H1 (cell line): Measurements from ENCODE around the gene HNRNPU. TPM values are rescaled to one million over a fixed set of nuclear protein-coding genes. Genes with fewer than 3 reads are reported as not detected.

Experiments
- BACH1 ChIP-seq: IDR thresholded peaks from 2 replicates; pipeline ENCODE4 v1.6.1; 2012; ENCODE audit warnings: low read length, improper control_type of control experiment
- BCL11A ChIP-seq, 2 experiments: IDR thresholded peaks; one replicate each; pipeline ENCODE4 v1.6.1; 2011; ENCODE audit warnings: low read depth in 2 of 2, low read length in 2 of 2, mild to moderate bottlenecking in 2 of 2
- CBX8 ChIP-seq: fragments of 300-800, 300-1000 bp; sonication (generic); IDR thresholded peaks from 2 replicates; pipeline ENCODE4 v1.7.1; 2016; ENCODE audit warnings: low read depth, low read length, borderline replicate concordance
- CEBPB ChIP-seq: IDR thresholded peaks from 2 replicates; pipeline ENCODE4 v1.6.1; 2012; ENCODE audit warnings: low read depth, low read length
- EGR1 ChIP-seq: IDR thresholded peaks from 2 replicates; pipeline ENCODE4 v1.6.1; 2011; ENCODE audit warnings: low read depth, low read length, borderline replicate concordance
- GABPA ChIP-seq: IDR thresholded peaks from 2 replicates; pipeline ENCODE4 v1.6.1; 2011; ENCODE audit warnings: mild to moderate bottlenecking, low read length, moderate library complexity, borderline replicate concordance; ENCODE audit not compliant: insufficient read depth
- GTF2F1 ChIP-seq: IDR thresholded peaks from 2 replicates; pipeline ENCODE4 v1.6.1; 2012; ENCODE audit warnings: low read depth, low read length, improper control_type of control experiment, borderline replicate concordance
- JUN ChIP-seq: IDR thresholded peaks from 2 replicates; pipeline ENCODE4 v1.6.1; 2011; ENCODE audit warnings: low read depth, mild to moderate bottlenecking, improper control_type of control experiment, low read length
- KDM4A ChIP-seq: IDR thresholded peaks from one replicate; pipeline ENCODE4 v1.7.1; 2012; ENCODE audit warnings: low read depth, mild to moderate bottlenecking, moderate library complexity, low read length, inconsistent platforms; ENCODE audit not compliant: severe bottlenecking
- PHF8 ChIP-seq: fragments of 200-600 bp; sonication (generic); conservative IDR thresholded peaks from 2 replicates; pipeline ENCODE4 v1.7.1; 2012; ENCODE audit warnings: low read depth, mild to moderate bottlenecking, inconsistent platforms, low read length, moderate library complexity
- POLR2AphosphoS5 ChIP-seq: IDR thresholded peaks from 2 replicates; pipeline ENCODE4 v1.6.1; 2011; ENCODE audit warnings: low read depth, low read length
- SAP30 ChIP-seq: fragments of 300-600 bp; sonication (generic); IDR thresholded peaks from 2 replicates; pipeline ENCODE4 v1.7.1; 2012; ENCODE audit warnings: low read length, moderate library complexity, mild to moderate bottlenecking, inconsistent platforms; ENCODE audit not compliant: insufficient read depth, insufficient replicate concordance
- SIX5 ChIP-seq: IDR thresholded peaks from 2 replicates; pipeline ENCODE4 v1.6.1; 2011; ENCODE audit warnings: mild to moderate bottlenecking, low read depth, low read length
- TAF1 ChIP-seq: IDR thresholded peaks from 2 replicates; pipeline ENCODE4 v1.6.1; 2011; ENCODE audit warnings: mild to moderate bottlenecking, low read depth, low read length
- TBP ChIP-seq: IDR thresholded peaks from 2 replicates; pipeline ENCODE4 v1.6.1; 2011; ENCODE audit warnings: low read depth, low read length, improper control_type of control experiment
- TCF12 ChIP-seq: IDR thresholded peaks from 2 replicates; pipeline ENCODE4 v1.6.1; 2011; ENCODE audit warnings: low read depth, mild to moderate bottlenecking, low read length
- TEAD4 ChIP-seq: IDR thresholded peaks from 2 replicates; pipeline ENCODE4 v1.6.1; 2012; ENCODE audit warnings: low read depth, low read length, inconsistent platforms, mixed read lengths
- polyA plus RNA-seq, 7 experiments: library from polyadenylated mRNA; depleted of rRNA in 3 of 7; stranded (reverse) in 5 of 7; unstranded in 2 of 7; fragments of >200 nt in 5 of 7; fragments of 200-250 nt in 2 of 7; gene quantifications; 1 replicate in 5 of 7; 2 replicates in 1 of 7; 4 replicates in 1 of 7; pipeline versions ENCODE4 v1.2.1 to v1.2.3, GENCODE V29; 2011 to 2013; ENCODE audit warnings: missing spikeins in 2 of 7, mixed read lengths in 2 of 7
- total RNA-seq: library from RNA; stranded (reverse); fragmentation: NEBNext Ultra II Directional; extraction: Animal tissue kit (Norgen Biotek cat#: 25700); gene quantifications from 2 replicates; pipeline ENCODE4 v1.2.1, GENCODE V29; 2021
- TF ChIP-seq, protein P1 (sequence below), 3 experiments: IDR thresholded peaks; 1 replicate in 2 of 3; 2 replicates in 1 of 3; pipeline versions ENCODE4 v1.5.1 to v1.6.1; 2011; ENCODE audit warnings: low read length in 3 of 3, mild to moderate bottlenecking in 3 of 3, inconsistent platforms in 2 of 3, low read depth in 1 of 3, moderate library complexity in 1 of 3; ENCODE audit not compliant: insufficient read depth in 1 of 3; ENCODE audit errors: control extremely low read depth in 1 of 3
- TF ChIP-seq, protein P2 (sequence below): IDR thresholded peaks from 2 replicates; pipeline ENCODE4 v1.6.1; 2012; ENCODE audit warnings: inconsistent platforms
- TF ChIP-seq, protein P3 (sequence below): IDR thresholded peaks from 2 replicates; pipeline ENCODE4 v1.6.1; 2012; ENCODE audit warnings: low read length, inconsistent platforms

Gene HNRNPU
- total and polyA plus RNA-seq, 2 of the 8 experiments (the other 6 are each of a cell fraction or from before 2014, with no cell fraction given): 95.6 to 606 TPM

DNA sequence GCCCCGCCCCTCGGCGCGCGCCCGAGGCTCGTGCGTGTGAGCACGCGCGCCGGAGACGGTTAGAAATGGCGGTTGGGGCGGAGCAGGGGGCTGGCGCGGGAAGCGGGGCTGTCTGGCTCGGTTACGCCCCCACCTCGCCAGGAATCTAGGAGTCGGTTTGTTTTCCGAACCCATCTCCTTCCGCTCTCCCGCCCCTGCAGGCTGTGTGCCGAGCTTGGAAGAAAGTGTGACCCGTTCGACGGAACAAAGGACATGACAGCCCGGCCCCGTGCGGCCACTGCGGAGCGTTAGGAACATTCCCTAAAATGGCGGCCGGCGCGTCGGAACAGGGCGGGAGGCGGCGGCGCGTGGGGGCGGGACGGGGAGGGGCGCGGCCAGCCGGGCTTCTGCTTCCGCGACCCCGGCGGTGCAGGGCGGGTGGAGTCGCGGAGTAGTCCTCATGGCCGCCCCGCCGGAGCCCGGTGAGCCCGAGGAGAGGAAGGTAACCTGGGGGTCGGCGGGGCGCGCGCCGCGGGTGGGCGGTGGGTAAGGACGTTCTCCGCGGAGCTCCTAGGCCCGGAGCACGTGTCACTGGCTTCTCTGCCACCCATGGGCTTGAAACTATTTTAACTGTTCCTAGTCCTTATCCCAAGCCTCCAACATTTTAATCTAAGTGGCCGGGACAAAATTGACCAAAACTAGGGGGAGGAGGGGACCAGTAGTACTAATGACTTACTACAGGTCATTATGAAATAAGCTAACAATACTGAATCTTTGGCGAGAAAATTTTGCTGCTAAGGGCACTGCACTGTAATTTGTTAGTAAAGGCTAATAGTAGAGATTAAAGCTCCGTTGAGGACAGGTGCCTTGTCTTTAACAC lies 28.8 kb downstream of the HNRNPU start, which contains the start of gene COX20 (continued):
- no peak for TF ChIP-seq SAP30
- TF ChIP-seq BACH1: no peak
- TF ChIP-seq JUN: no peak
- no peak for TF ChIP-seq TEAD4
- TF ChIP-seq CEBPB: no peak
- no peak for TF ChIP-seq BCL11A (IDR thresholded peaks at IDR 0.05; ENCODE audit: low read depth in 2 of 2, low read length in 2 of 2)
- TF ChIP-seq TCF12: no peak
- TF ChIP-seq, protein P1, sequence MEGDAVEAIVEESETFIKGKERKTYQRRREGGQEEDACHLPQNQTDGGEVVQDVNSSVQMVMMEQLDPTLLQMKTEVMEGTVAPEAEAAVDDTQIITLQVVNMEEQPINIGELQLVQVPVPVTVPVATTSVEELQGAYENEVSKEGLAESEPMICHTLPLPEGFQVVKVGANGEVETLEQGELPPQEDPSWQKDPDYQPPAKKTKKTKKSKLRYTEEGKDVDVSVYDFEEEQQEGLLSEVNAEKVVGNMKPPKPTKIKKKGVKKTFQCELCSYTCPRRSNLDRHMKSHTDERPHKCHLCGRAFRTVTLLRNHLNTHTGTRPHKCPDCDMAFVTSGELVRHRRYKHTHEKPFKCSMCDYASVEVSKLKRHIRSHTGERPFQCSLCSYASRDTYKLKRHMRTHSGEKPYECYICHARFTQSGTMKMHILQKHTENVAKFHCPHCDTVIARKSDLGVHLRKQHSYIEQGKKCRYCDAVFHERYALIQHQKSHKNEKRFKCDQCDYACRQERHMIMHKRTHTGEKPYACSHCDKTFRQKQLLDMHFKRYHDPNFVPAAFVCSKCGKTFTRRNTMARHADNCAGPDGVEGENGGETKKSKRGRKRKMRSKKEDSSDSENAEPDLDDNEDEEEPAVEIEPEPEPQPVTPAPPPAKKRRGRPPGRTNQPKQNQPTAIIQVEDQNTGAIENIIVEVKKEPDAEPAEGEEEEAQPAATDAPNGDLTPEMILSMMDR (IDR thresholded peaks at IDR 0.05; ENCODE audit: control extremely low read depth in 1 of 3, insufficient read depth in 1 of 3, low read depth in 1 of 3, low read length in 3 of 3): no peak
- no peak for TF ChIP-seq SIX5
- peak; percentile 36 for TF ChIP-seq KDM4A
- TF ChIP-seq, protein P2, sequence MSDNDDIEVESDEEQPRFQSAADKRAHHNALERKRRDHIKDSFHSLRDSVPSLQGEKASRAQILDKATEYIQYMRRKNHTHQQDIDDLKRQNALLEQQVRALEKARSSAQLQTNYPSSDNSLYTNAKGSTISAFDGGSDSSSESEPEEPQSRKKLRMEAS: peak; percentile 85
- TF ChIP-seq, protein P3, sequence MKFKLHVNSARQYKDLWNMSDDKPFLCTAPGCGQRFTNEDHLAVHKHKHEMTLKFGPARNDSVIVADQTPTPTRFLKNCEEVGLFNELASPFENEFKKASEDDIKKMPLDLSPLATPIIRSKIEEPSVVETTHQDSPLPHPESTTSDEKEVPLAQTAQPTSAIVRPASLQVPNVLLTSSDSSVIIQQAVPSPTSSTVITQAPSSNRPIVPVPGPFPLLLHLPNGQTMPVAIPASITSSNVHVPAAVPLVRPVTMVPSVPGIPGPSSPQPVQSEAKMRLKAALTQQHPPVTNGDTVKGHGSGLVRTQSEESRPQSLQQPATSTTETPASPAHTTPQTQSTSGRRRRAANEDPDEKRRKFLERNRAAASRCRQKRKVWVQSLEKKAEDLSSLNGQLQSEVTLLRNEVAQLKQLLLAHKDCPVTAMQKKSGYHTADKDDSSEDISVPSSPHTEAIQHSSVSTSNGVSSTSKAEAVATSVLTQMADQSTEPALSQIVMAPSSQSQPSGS: no peak
- TF ChIP-seq TAF1: peak; percentile 98
- peak; percentile 75; the same call in 1 of the 2 replicates for TF ChIP-seq POLR2AphosphoS5
- TF ChIP-seq TBP: peak; percentile 53
- no peak for TF ChIP-seq GABPA
- peak; percentile 93 for TF ChIP-seq PHF8
- TF ChIP-seq CBX8: no peak
- TF ChIP-seq EGR1: no peak
- peak; percentile 47; the same call in 1 of the 2 replicates for TF ChIP-seq GTF2F1
